Muscle layer of duodenum (tissue), 2 donors: ENCODE results near the gene ERBB4.

Source experiments
- H3K27ac ChIP-seq: one replicate; pipeline ENCODE4 v1.7.0; 2013; ENCODE audit warnings: mild to moderate bottlenecking, low read length
- H3K27me3 ChIP-seq: one replicate; pipeline ENCODE4 v1.7.0; 2013; ENCODE audit warnings: low read depth, mild to moderate bottlenecking, control low read depth, low read length
- H3K36me3 ChIP-seq, 2 donors: one replicate each; pipeline ENCODE4 v1.7.0; 2013; ENCODE audit warnings: low read length in 2 of 2, control low read depth in 1 of 2, mild to moderate bottlenecking in 1 of 2; ENCODE audit not compliant: insufficient read depth in 2 of 2, control insufficient read depth in 1 of 2
- H3K4me1 ChIP-seq, 2 donors: one replicate each; pipeline ENCODE4 v1.7.0; 2013; ENCODE audit warnings: low read length in 2 of 2, mild to moderate bottlenecking in 2 of 2, control low read depth in 1 of 2, moderate library complexity in 1 of 2; ENCODE audit not compliant: insufficient read depth in 2 of 2, control insufficient read depth in 1 of 2
- H3K4me3 ChIP-seq, 2 donors: one replicate each; pipeline ENCODE4 v1.7.0; 2013; ENCODE audit warnings: low read length in 2 of 2, low read depth in 1 of 2, mild to moderate bottlenecking in 1 of 2
- H3K9me3 ChIP-seq, 2 donors: one replicate each; pipeline ENCODE4 v1.7.0; 2013; ENCODE audit warnings: low read length in 2 of 2, control low read depth in 1 of 2, mild to moderate bottlenecking in 1 of 2; ENCODE audit not compliant: control insufficient read depth in 1 of 2
- donor health status: healthy.

Gene ERBB4

DNA sequence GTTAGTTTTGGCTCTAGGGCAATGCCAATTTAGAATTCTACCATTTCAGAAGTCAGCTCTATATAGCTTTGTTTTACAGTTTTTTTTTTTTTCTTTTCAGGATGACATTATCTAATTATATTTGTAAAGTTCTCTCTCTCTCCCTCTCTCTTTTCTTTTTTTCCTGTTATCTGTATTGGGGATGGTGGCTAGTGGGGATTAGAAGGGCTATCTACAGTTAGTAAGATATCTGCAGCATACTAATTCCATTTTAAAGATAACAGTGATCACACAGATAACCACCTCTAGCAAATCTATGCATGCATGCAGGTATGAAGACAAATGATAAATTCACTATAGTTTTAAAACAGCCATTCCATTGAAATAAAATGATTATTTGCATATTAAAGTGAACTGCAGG, 438.9 kb downstream of the ERBB4 start:
- Histone ChIP-seq H3K4me1 (no peaks in the 10 kb centered on the region), H3K27me3 (no peaks in the 10 kb centered on the region), H3K27ac (no peak overlapping the region), H3K4me3 (no peak overlapping the region), H3K36me3 (no peaks in the 10 kb centered on the region), H3K9me3 (no peaks in the 10 kb centered on the region)

DNA sequence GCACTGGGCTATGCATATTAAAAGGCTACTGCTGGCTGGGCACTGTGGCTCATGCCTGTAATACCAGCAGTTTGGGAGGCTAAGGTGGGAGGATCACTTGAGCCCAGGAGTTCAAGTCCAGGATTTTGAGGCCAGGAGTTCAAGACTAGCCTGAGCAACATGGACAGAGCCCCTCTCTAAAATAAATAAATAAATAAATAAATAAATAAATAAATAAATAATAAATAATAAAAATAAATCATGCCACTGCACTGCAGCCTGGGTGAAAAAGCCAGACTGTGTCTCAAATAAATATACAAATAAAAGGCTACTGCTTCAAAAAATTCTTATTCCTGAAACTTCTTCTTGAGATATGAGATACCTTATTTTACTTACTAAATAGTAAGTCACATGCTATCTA, 439.6 kb downstream of the ERBB4 start:
- Histone ChIP-seq H3K9me3 (no peaks in the 10 kb centered on the region), H3K27ac (no peak overlapping the region), H3K4me3 (no peak overlapping the region), H3K27me3 (no peaks in the 10 kb centered on the region), H3K36me3 (no peaks in the 10 kb centered on the region), H3K4me1 (no peaks in the 10 kb centered on the region)

DNA sequence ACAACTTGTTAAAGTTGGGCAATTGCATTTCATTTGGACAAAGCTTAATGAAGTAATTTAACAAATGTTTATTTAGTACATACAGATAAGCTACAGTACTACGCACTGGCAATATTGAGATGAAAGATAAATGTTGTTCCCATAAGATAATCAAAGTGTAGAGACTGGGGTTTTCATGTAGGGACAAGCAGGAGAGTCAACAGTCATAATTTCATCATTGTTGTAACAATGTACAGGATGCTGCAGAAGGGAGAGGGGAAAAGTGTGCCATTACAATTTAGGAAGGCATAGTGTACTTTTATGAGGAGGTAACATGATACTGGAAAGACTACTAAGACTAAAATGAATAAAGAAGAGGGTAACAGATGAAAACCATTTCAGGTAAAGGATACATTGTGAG, 441.6 kb downstream of the ERBB4 start:
- Histone ChIP-seq H3K27ac (no peak overlapping the region), H3K9me3 (no peaks in the 10 kb centered on the region), H3K4me3 (no peak overlapping the region), H3K4me1 (no peaks in the 10 kb centered on the region), H3K27me3 (no peaks in the 10 kb centered on the region), H3K36me3 (no peaks in the 10 kb centered on the region)

DNA sequence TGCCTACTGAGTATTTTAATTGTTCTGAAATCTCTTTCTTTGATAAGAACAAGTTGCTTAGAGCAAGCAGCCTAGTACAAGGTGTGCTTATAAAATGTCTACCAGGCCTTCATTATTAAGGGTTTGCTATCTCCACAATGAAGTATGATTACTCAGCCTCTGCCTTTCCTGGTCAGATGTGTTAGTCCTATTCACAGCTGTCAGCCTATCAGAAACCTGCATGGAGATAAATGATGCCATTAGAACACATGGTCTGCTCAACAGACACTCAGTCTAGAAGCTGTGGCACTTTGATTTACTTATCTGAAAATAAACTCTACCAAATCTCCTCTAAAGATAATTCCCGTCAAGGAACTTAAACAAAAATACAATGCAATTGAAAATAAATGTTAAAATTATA, 448.7 kb downstream of the ERBB4 start:
- no peaks in the 10 kb centered on the region for H3K27me3 ChIP-seq
- H3K27ac ChIP-seq, result no peak overlapping the region
- no peaks in the 10 kb centered on the region for H3K36me3 ChIP-seq
- no peaks in the 10 kb centered on the region for H3K4me1 ChIP-seq
- no peaks in the 10 kb centered on the region for H3K9me3 ChIP-seq
- no peak overlapping the region for H3K4me3 ChIP-seq

GRCh38 chr2:212088353-212088752, 450.2 kb downstream of the ERBB4 start:
- Histone ChIP-seq H3K36me3 (no peaks in the 10 kb centered on the region), H3K27ac (no peak overlapping the region), H3K4me3 (no peak overlapping the region), H3K4me1 (no peaks in the 10 kb centered on the region), H3K9me3 (no peaks in the 10 kb centered on the region), H3K27me3 (no peaks in the 10 kb centered on the region)

DNA sequence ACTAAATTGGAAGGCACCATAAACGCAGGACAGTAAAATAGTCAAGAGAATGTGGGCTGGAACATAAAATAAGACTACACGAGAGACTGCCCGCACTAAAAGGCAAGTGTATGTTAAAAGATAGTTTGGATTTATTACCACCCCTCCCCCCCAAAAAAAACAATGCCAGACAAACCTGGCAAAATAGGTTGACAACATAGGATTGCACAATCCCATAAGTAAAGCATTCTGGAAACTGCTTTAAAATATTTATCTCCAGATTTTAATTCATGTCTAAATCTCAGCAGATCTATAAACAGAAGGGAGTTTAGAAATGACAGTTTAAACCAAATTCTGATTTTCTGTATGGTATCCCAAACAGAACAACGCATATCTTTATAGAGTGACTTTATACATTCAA, 455.1 kb downstream of the ERBB4 start:
- Histone ChIP-seq H3K36me3 (no peaks in the 10 kb centered on the region), H3K27ac (no peak overlapping the region), H3K27me3 (no peaks in the 10 kb centered on the region), H3K9me3 (no peaks in the 10 kb centered on the region), H3K4me1 (no peaks in the 10 kb centered on the region), H3K4me3 (no peak overlapping the region)

DNA sequence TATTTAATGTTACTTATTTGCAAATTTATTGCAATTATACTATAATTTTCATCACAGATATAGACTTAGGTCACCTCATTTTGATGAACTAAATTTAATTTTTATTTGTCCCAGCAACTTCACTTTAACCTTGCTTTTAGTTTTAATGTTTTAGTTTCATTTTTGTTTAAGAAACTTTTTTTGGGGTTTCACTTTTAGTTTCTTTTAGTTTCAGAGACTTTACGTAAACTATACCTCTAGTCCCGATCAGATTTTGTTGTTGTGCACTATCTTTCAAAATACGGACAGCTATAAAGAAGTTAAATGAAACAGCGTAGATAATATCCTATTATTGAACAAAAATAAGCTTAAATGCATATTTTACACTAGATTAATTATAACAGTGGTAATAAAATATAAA, 460.5 kb downstream of the ERBB4 start:
- Histone ChIP-seq H3K36me3 (no peaks in the 10 kb centered on the region), H3K9me3 (no peaks in the 10 kb centered on the region), H3K4me3 (no peak overlapping the region), H3K4me1 (no peaks in the 10 kb centered on the region), H3K27me3 (no peaks in the 10 kb centered on the region), H3K27ac (no peak overlapping the region)

- Histone ChIP-seq H3K4me1 (no peaks in the 10 kb centered on the region), H3K4me3 (no peak overlapping the region), H3K36me3 (no peaks in the 10 kb centered on the region), H3K9me3 (no peaks in the 10 kb centered on the region), H3K27ac (no peak overlapping the region), H3K27me3 (no peaks in the 10 kb centered on the region)
Observed at GRCh38 chr2:212076456-212076855, 462.1 kb downstream of the ERBB4 start.

- Histone ChIP-seq H3K4me3 (no peak overlapping the region), H3K36me3 (no peaks in the 10 kb centered on the region), H3K9me3 (no peaks in the 10 kb centered on the region), H3K27ac (no peak overlapping the region), H3K4me1 (no peaks in the 10 kb centered on the region), H3K27me3 (no peaks in the 10 kb centered on the region)
Observed at GRCh38 chr2:212073360-212073759, 465.2 kb downstream of the ERBB4 start.

- no peaks in the 10 kb centered on the region for H3K27me3 ChIP-seq
- no peak overlapping the region for H3K27ac ChIP-seq
- H3K9me3 ChIP-seq, result no peaks in the 10 kb centered on the region
- H3K4me3 ChIP-seq, result no peak overlapping the region
- H3K36me3 ChIP-seq, result no peaks in the 10 kb centered on the region
- H3K4me1 ChIP-seq, result no peaks in the 10 kb centered on the region
Observed at GRCh38 chr2:212066546-212066945, 472.1 kb downstream of the ERBB4 start.

GRCh38 chr2:212064318-212064717, 474.3 kb downstream of the ERBB4 start:
- no peak overlapping the region for H3K4me3 ChIP-seq
- no peaks in the 10 kb centered on the region for H3K4me1 ChIP-seq
- no peaks in the 10 kb centered on the region for H3K27me3 ChIP-seq
- H3K36me3 ChIP-seq, result no peaks in the 10 kb centered on the region
- H3K27ac ChIP-seq, result no peak overlapping the region
- H3K9me3 ChIP-seq, result no peaks in the 10 kb centered on the region

DNA sequence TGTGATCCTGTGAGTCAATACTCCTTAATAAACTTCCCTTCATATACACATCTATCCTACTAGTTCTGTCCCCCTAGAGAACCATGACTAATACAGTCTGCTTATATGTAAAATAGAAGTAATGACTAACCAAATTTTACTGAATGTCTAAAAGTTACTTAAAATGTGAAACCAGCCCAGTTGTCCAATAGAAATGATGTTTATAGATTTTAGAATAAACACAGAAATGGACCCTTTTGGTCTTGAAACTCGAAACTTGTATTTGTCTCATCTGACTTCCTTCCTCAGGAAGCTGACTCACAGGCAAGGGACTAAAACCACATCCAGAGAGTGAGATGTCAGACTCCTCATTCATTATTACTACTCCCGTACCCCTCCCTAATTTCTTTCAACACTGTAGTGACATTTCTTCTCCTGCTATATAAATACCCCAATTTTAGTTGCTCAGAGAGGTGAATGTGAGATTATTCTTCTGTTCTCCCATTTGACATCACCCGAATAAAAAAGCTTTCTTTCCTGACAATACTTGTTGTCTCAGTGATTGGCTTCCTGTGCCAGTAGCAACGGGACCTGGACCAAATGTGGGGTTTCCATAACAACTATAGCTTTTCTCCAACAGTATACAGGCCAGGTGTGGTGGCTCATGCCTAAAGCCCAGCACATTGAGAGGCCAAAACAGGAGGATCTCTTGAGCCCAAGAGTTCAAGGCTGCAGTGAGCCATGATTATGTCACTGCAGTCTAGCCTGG, 486.0 kb downstream of the ERBB4 start:
- H3K4me1 ChIP-seq, result no peaks in the 10 kb centered on the region
- H3K27ac ChIP-seq, result no peak overlapping the region
- peaks cover 0 to 24% of the 10 kb centered on the region in 2 donors for H3K9me3 ChIP-seq
- no peak overlapping the region for H3K4me3 ChIP-seq
- H3K27me3 ChIP-seq, result no peaks in the 10 kb centered on the region
- H3K36me3 ChIP-seq, result no peaks in the 10 kb centered on the region
